HepG2 (cell line): Measurements from ENCODE around the gene APC2. TPM values are rescaled to one million over a fixed set of nuclear protein-coding genes. Genes with fewer than 3 reads are reported as not detected.

Experiments used
- ARNT2 ChIP-seq: sonication (generic); formaldehyde crosslinking; IDR thresholded peaks from 2 replicates; pipeline ENCODE4 v1.8.0; 2022; ENCODE audit warnings: mild to moderate bottlenecking, low read depth, missing genetic modification reagents, moderate library complexity
- ATF4 ChIP-seq, 2 experiments: fragments of 450-650 bp in 1 of 2; sonication (generic) in 1 of 2; formaldehyde crosslinking; IDR thresholded peaks; 2 replicates each; pipeline versions ENCODE4 v1.5.0 to v1.8.0; 2020 to 2022; ENCODE audit warnings: mild to moderate bottlenecking in 1 of 2, missing genetic modification reagents in 1 of 2
- FLYWCH1 ChIP-seq: sonication (generic); formaldehyde crosslinking; IDR thresholded peaks from 2 replicates; pipeline ENCODE4 v1.8.1; 2023; ENCODE audit warnings: mild to moderate bottlenecking, missing genetic modification reagents
- IRF1 ChIP-seq: sonication (generic); formaldehyde crosslinking; IDR thresholded peaks from 2 replicates; pipeline ENCODE4 v1.4.0; 2020; ENCODE audit warnings: low read depth, mild to moderate bottlenecking, missing genetic modification reagents
- KLF16 ChIP-seq, 2 experiments: sonication (generic) in 1 of 2; formaldehyde crosslinking in 1 of 2; IDR thresholded peaks; 2 replicates each; pipeline versions ENCODE4 v1.6.1 to v1.8.0; 2016 to 2023; ENCODE audit warnings: missing genetic modification reagents in 2 of 2, missing compliant biosample characterization in 1 of 2
- SMAD1 ChIP-seq: sonication (generic); formaldehyde crosslinking; IDR thresholded peaks from 2 replicates; pipeline ENCODE4 v1.4.0; 2020; ENCODE audit warnings: missing genetic modification reagents, low read depth, mild to moderate bottlenecking, borderline replicate concordance
- SYNCRIP ChIP-seq: fragments of 200-400 bp; formaldehyde crosslinking; IDR thresholded peaks from 2 replicates; pipeline ENCODE4 v1.6.1; 2018; ENCODE audit warnings: mild to moderate bottlenecking, low read depth, low read length; ENCODE audit not compliant: insufficient read depth
- UBTF ChIP-seq: sonication (generic); formaldehyde crosslinking; IDR thresholded peaks from 2 replicates; pipeline ENCODE4 v1.4.0; 2020; ENCODE audit warnings: mild to moderate bottlenecking, missing genetic modification reagents
- ZBTB38 ChIP-seq: sonication (generic); formaldehyde crosslinking; IDR thresholded peaks from 2 replicates; pipeline ENCODE4 v1.5.1; 2020; ENCODE audit warnings: mild to moderate bottlenecking, missing genetic modification reagents
- ZNF331 ChIP-seq: sonication (generic); formaldehyde crosslinking; IDR thresholded peaks from 2 replicates; pipeline ENCODE4 v1.4.0; 2020; ENCODE audit warnings: missing genetic modification reagents
- ZXDC ChIP-seq: sonication (generic); formaldehyde crosslinking; IDR thresholded peaks from 2 replicates; pipeline ENCODE4 v1.5.0; 2020; ENCODE audit warnings: mild to moderate bottlenecking, missing genetic modification reagents
- polyA plus RNA-seq, 8 experiments: library from polyadenylated mRNA; depleted of rRNA in 3 of 8; stranded (reverse) in 7 of 8; unstranded in 1 of 8; fragments of >200 nt; fragmentation: Illumina TruSeq in 4 of 8; extraction: Trizol in 4 of 8; gene quantifications; 2 replicates each; pipeline versions ENCODE4 v1.2.1 to v1.2.3, GENCODE V29; 2011 to 2016; ENCODE audit warnings: low read depth in 4 of 8, missing spikeins in 1 of 8, mixed read lengths in 1 of 8; ENCODE audit not compliant: insufficient read depth in 1 of 8
- total RNA-seq, 5 experiments: library from RNA; depleted of rRNA; stranded (reverse); fragments of >200 nt; fragmentation: Illumina TruSeq; extraction: Trizol; gene quantifications; 2 replicates each; pipeline ENCODE4 v1.2.3, GENCODE V29; 2016; ENCODE audit warnings: low read depth in 1 of 5
- TF ChIP-seq, protein P1 (sequence below): IDR thresholded peaks from 2 replicates; pipeline ENCODE4 v1.6.1; 2012; ENCODE audit warnings: low read depth, low read length, improper control_type of control experiment

The APC2 gene
- total and polyA plus RNA-seq, 2 of the 13 experiments (the other 11 are each of a cell fraction or from before 2014, with no cell fraction given), result 0.08 to 0.22 TPM

GRCh38 chr19:1438035-1438932 is 11.6 kb upstream of the APC2 start, which contains the start of gene RPS15 (continued):
- TF ChIP-seq ZXDC, result peak; percentile 99
- TF ChIP-seq, protein P1, sequence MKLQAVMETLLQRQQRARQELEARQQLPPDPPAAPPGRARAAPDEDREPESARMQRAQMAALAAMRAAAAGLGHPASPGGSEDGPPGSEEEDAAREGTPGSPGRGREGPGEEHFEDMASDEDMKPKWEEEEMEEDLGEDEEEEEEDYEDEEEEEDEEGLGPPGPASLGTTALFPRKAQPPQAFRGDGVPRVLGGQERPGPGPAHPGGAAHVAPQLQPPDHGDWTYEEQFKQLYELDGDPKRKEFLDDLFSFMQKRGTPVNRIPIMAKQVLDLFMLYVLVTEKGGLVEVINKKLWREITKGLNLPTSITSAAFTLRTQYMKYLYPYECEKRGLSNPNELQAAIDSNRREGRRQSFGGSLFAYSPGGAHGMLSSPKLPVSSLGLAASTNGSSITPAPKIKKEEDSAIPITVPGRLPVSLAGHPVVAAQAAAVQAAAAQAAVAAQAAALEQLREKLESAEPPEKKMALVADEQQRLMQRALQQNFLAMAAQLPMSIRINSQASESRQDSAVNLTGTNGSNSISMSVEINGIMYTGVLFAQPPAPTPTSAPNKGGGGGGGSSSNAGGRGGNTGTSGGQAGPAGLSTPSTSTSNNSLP, result peak; percentile 60; the same call in 1 of the 2 replicates
- TF ChIP-seq SYNCRIP, result no peak
- no peak for TF ChIP-seq FLYWCH1
- TF ChIP-seq KLF16 (CRISPR knock-in tag; IDR thresholded peaks at IDR 0.05), result peak; percentile 74 to 95; a peak in 2 of 4 replicates
- peak in 1 of 2 experiments; percentile 57; a peak in 1 of 4 replicates for TF ChIP-seq ATF4 (CRISPR knock-in tag; IDR thresholded peaks at IDR 0.05)
- peak; percentile 99 for TF ChIP-seq SMAD1 (CRISPR knock-in tag)
- TF ChIP-seq ZNF331 (CRISPR knock-in tag), result peak; percentile 93
- TF ChIP-seq ARNT2, result peak; percentile 99
- TF ChIP-seq UBTF (CRISPR knock-in tag), result peak; percentile 94
- TF ChIP-seq IRF1 (CRISPR knock-in tag), result no peak
- TF ChIP-seq ZBTB38 (CRISPR knock-in tag), result peak; percentile 98
